HG03103 (cell line): ENCODE measurements around the gene GDF2.

Experiments used
- ATAC-seq: cut with Tn5 transposase; IDR thresholded peaks from one replicate; pipeline ENCODE4 v1.9.1; 2021; ENCODE audit warnings: low read depth; ENCODE audit not compliant: unreplicated experiment

GDF2 gene

DNA sequence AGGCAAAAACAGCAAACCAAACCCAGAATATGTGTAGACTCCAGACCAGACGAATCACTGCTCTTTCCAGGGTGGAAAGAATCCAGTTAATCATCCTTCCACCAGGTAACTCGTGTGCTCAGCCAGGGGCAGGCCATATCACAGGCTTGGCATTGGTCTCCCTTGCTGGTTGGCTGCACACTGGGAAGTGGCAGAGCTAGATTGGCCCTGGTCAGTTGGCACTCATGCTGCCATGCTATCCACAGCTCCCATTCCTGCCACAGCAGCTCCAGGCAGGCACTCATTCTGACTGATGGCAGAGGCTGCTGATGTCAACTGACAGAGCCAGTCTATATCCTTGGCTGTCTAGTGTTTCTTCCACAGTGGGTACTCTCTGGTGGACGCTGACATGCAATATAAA lies 31.9 kb upstream of the GDF2 start:
- no peak for ATAC-seq

DNA sequence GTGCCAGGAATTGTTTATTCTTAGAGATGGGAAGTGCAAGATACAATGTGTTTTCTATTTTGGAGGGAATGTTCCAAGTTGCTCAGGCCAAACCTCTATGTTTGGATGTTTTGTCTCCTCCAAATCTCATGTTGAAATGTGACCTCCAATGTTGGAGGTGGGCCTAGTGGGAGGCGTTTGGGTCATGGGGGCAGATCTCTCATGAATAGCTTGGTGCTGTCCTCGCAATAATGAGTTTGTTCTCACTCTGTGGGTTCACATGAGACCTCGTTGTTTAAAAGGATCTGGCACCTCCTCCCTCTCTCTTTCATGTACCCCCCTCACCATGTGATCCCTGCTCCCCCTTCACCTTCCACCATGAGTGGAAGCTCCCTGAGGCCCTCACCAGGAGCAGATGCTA lies 30.6 kb upstream of the GDF2 start:
- ATAC-seq, result no peak

DNA sequence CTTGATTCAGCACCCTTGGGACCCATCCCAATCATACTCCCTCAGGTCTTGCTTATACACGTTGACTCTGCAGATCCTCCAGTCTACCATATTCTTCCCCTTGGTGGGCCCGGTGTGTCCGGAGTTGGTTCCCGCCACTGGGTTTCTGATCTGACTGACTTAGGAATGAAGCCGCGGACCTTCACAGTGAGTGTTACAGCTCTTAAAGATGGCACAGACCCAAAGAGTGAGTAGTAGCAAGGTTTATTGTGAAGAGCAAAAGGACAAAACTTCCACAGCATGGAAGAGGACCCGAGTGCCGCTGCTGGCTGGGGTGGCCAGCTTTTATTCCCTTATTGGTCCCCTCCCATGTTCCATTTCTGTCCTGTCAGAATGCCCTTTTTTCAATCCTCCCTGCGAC lies 28.2 kb upstream of the GDF2 start:
- ATAC-seq, result no peak

DNA sequence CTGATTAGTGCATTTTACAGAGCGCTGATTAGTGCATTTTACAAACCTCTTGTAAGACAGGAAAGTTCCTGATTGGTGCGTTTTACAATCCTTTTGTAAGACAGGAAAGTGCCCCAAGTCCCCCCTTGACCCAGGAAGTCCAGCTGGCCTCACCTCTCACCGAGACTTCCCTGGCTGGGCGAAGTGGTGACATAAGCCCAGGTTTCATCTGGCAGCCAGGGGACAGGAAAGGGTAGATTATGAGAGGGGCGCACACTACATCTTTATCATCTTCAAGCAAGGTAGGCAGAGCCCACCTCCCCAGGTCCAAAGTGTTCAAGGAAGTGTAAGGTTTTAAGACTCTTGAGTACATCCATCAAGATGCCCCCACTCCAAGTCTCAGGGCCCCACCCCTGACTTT lies 27.8 kb upstream of the GDF2 start:
- ATAC-seq, result no peak

DNA sequence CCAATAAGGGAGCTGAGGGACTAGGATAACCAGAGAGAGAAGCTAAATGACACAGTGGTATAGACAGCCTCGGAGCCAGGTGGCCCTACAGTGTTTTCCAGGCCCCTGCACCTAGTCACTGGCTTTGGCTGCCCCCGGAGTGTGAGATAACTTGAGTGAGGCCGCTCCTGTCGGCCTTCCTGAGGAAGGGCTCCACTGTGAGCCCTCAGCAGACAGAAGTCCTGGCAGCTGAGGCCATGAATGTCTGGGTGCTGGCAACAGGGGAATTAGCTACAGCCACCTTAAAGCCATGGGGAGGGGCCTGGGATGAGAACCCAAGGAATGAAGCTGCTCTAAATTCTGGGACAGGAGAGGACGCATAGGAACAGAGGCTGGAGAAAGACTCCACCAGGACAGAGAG lies 26.8 kb upstream of the GDF2 start:
- ATAC-seq, result no peak

DNA sequence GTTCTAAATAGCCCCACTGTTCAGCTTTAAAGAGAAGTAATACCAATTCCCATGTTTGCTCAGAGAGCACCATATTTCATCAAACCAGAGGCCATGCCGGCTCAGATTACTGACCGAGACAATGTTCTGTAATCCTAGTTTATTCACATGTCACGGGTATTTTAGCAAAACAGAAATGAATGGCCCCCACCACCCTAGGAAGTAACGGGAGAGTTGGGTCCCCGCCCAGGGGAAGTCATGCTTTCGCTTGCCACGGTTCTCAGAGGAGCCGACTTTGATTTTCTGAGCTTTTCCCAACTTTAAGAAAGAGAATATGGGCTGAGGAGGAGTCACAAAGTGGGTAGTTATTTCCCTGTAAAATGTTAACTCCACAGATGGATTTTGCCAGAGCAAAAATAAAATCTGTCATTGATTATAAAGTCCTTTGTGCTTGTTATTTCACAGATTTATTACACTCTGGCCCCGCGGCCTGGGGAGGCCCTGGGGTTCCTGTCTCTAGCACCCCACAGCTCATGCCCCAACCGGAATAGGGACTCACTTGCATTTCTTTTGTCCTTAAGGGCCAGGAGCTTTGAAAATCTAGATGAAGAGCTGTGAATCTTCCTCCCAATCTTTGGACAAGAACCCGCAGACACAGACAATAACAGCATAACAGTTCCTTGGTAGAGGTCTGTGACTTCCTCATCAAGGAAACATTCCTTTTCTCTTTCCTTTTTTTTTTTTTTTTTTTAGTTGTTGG lies 25.9 kb upstream of the GDF2 start:
- ATAC-seq, result no peak

DNA sequence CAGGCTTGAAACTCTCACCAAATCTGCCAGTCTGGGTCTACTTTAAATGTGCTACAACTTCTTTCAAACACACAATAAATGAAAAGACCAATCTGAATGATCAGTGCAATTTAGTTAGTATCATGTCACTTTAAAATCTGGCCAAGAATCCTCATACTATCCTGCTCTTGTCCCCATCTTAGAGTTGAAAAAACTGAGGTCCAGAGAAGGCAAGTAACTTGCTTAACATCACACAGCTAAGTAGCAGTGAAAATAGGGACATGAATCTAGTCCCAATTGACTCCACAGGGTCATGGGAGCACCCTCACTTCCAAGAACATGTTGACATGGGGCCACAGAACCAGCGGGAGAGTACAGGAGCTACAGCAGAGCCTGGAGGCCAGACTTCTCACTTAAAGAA lies 25.3 kb upstream of the GDF2 start:
- no peak for ATAC-seq

DNA sequence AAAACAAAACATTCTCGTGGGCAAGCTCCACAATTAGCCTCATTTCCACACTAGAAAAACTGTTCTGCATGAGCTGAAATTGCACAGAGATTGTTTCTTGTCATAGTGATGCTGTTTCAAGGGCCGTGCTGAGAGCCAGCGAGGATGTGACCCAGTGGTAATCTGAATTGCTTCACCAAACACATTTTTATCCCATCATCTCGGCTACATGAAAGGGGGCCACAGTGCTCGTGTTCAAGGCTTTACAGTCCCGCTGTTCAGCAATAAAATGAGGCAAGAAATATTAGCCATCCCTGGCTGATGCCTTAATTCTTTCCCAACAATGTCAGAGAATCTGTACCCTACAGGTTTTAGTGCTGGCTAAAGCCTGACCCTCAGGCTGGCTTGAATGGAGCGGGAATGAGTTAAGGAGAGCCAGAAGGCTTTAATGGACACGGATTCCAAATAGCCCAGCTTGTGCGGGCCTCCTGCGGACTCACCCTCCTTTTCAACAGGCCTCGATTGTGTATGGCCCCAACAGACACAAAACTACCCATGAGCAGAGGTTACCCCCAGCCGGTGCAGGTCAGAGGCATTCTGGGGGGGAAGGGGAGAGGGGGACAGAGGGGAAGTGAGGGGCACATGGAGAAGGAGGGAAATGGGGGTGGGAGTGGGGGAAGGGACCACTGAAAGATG lies 24.3 kb upstream of the GDF2 start:
- no peak for ATAC-seq

DNA sequence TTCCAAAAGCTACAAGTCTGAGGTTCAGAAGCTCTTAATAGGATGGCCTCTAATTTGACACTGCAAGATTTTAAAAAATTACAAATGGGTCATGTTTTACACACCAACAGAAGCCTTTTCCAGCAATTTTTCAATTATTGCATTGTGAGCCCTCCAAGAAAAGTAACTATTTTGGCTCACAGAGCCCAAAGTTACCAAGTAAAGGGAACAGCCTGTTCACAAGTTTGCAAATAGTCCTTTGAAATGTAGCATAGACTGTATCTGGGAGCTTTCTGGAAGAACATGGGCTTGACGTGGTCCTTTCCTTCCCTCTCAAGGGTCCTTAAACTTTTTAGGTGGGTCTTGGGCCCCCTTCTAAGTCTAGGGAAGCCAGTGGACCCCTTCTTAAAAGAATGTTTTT lies 23.5 kb upstream of the GDF2 start:
- no peak for ATAC-seq

DNA sequence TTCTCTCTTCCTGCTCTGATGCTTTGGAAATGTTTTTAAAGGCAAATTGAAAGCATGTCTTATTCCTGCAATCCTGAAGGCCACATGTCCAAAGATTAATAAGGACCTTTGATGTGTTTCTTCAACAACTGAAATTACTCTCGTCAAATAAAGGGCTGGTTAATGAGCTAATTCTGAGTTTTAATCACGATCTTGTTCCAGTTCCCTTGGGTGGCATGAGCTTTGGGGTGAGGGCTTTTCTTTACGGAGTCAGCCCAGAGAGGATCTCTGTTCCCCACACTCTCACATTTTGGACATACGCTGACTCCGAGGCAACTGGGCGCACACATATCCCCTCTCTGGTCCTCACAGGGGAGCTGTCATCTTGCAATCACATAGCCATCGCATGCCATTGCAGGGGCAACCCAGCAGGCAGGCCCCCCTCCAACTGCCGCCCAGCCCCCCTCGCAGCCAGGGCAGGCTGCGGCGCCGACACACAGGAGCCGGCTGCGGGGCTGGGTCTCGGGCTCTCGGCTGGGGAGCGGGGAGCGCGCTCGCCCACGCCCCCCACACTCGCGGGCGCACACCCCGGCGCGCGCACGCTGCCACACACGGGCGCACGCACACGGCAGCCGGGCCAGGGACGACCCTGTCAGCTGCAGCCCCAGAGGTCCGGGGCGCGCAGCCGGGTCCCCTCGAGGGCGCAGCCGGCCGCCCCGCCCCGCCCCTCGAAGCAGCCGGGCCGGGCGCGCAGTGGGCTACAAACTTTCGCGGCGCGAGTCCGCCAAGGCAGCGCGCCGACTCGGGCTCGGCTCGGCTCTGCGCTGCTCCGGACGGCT lies 22.4 kb upstream of the GDF2 start, which contains the start of gene GDF10:
GDF10 (plus strand) TSS at position 587 of the 818 bp plus-strand sequence. CDS start 455 bp downstream, outside the sequence.
- ATAC-seq, result no peak

DNA sequence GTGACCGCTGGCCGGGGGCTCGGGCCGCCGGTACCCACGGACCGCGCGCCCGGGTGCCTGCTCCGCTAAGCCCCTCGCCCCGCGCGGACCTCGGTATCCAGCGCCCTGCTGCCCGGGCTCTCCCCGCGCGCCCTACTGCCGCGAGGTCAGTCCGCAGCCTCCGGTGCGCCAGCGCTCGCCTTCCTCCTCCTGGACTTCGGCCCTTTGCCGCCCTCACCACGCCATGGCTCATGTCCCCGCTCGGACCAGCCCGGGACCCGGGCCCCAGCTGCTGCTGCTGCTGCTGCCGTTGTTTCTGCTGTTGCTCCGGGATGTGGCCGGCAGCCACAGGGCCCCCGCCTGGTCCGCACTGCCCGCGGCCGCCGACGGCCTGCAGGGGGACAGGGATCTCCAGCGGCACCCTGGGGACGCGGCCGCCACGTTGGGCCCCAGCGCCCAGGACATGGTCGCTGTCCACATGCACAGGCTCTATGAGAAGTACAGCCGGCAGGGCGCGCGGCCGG lies 21.8 kb upstream of the GDF2 start:
- ATAC-seq, result no peak

DNA sequence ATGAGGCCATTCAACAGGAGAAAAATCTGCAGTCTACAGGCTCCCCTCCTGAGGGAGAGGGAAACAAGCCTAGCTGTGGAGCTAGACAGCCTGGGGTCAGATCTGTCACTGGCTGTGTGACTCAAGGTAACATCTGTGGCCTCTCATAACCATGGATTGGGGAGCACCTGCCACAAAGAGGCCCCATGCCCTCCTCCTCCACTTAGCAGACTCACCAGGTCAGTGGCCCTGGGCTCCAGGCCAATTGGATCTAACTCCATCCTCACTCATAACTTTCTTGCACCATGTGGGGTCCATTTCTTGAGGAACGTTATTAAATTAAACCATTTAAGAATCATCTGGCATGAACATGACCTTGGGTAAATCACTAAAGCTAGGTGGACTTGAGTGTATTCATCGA lies 20.4 kb upstream of the GDF2 start:
- ATAC-seq, result no peak

DNA sequence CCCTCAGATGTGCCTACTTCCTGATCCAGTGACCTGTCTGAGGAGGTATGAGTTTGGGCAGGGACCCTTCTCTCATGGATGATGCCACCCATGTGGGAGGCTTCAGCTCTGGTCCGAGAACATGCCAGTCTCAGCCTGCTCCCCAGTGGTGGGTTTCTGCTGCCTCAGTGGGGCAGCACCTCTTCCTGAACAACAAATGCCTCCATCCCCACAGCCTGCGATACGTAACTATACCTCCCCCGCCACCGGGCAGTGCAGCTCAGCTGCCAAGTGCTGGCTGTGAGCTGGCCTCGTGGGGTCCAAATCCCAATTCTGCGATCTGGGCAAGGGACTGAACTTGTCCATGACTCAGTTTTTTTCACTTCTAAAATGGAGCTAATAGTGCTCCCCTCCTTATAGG lies 19.1 kb upstream of the GDF2 start:
- no peak for ATAC-seq

DNA sequence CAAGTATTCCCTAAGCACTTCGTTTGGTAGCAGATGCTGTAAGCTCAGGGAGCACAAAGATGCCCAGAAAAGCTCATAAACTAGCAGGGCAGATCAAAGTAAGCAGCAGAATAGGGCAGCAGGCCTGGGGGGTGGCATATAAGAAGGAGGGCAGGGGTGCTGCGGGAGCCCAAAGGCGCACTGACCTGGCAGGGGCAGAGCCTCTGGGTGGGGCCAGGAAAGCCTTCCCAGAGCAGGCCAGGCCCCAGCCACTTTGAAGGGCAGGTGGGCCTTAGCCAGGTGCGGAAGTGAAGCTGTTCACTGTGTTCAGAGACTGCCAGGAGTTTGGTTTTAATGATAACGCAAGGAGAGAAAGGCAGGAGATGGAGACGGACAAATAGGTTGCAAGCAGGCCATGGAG lies 18.4 kb upstream of the GDF2 start:
- no peak for ATAC-seq

DNA sequence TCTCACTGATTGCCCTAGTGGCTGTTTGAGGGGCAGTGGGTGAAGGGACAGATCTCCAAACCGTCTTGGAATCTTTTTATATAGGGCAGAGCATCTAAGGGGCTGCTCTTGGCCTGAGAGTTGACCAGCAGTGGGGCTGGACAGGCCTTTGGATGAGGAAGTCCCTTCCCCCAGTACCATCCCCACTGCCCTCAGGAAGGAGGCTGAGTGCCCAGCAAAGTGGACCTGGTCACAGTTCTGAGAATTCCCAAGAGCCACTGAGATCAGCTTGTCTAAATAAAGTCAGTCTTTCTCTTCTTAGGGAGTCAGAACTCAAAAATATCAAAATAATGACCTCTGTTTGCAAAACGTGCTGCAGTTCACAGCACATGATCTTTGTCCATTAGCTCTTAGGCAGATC lies 16.7 kb upstream of the GDF2 start:
- no peak for ATAC-seq

DNA sequence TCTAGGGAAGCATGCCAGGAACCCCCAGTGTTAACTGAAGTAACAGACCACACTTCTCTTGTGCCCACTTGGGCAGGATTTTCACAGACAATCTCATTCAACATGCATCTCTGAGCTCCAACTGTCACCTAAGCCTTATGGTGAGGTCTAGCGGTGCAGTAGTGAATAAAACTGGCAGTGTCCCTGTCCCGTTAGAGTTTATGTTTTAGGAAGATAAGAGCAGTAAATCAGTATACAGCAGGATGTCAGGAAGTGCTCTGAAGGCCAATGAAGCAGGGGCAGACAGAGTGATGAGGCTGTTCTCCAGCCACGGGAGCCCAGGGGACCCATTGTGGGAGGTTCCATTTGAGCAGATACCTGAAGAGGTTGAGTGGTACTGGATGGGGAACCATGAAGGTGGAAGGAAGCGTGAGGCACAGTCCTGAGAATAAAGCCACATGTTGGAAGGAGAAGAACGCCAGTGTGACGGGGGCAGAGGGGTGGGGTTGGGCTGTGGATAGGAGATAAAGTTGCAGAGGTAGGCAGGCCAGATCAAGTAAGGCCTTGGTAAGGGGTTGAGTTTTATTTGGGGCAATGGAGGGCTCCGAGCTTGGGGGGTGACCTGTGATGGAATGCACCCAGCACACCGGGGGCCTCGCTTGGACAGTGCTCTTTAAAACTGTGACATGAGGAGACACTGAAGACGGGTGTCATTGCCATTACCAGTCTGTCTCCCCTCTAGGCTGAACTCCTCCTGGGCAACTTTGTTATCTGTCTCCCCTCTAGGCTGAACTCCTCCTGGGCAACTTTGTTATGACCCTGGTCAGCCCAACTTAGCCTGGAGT lies 15.7 kb upstream of the GDF2 start:
- no peak for ATAC-seq

DNA sequence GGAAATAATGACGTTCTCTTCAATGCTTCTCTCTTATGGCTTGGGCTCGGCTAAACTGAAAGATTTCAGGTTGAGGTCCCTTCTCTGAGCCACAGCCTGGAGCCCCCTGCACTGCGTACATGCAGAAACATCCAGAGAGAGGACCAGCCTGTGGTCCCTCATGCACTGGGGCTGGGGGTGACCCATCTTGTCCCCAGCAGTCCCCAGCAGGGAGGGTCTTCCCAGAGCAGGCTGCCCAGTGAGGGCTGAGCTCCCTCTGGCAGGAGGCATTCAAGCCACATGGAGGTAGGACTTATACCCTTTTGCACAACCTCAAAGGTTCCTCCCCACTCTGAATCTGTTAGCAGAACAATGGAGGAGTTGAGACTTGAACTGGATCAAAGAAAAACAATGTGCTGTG lies 14.9 kb upstream of the GDF2 start:
- no peak for ATAC-seq

DNA sequence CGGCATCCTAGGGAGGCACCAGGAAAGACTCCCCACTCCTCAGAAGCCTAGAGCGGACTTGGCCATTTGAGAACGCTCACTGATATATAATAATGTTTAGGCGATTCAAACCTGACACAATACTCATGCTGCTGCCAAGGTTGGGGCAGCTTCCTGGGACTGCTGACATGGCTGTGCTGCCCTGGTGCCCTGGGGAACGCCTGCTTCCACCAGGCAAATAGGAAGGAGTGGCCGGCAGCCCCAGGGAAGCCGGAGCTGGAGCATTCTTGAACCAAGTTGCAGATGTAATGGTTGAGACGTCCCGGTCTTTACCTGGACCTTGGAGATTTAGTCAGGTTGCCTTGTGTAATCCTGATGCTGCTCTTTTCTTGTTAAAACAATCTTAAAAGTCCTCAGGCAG lies 13.5 kb upstream of the GDF2 start:
- no peak for ATAC-seq

DNA sequence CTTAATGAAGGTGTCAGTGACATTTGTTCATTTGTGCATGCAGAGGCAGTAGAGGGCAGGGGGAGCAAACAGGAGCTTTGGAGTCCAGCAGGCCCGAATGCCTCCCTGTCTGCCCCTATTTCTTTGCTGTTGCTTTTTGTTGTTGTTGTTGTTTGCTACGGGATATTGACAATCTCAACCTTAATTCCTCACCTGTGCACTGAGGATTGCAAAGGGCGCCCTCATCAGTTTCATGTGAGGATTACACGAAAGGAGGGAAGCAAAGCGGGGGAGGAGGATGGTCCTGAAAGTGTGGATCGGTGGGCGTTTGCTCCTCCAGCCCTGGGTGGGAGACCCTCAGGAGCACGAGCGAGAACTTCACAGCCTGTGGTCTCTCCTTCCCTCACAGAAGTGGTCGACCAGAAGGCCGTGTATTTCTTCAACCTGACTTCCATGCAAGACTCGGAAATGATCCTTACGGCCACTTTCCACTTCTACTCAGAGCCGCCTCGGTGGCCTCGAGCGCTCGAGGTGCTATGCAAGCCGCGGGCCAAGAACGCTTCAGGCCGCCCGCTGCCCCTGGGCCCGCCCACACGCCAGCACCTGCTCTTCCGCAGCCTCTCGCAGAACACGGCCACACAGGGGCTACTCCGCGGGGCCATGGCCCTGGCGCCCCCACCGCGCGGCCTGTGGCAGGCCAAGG lies 12.7 kb upstream of the GDF2 start:
- no peak for ATAC-seq

DNA sequence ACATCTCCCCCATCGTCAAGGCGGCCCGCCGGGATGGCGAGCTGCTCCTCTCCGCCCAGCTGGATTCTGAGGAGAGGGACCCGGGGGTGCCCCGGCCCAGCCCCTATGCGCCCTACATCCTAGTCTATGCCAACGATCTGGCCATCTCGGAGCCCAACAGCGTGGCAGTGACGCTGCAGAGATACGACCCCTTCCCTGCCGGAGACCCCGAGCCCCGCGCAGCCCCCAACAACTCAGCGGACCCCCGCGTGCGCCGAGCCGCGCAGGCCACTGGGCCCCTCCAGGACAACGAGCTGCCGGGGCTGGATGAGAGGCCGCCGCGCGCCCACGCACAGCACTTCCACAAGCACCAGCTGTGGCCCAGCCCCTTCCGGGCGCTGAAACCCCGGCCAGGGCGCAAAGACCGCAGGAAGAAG lies 12.2 kb upstream of the GDF2 start:
- no peak for ATAC-seq
